Choroid plexus epithelial cell (primary cell): ENCODE measurements around the gene TMEFF1.

Experiments used
- DNase-seq: peaks from one replicate; pipeline ENCODE4 v3.0.0-alpha.2; 2010; ENCODE audit warnings: low read depth
- H3K4me3 ChIP-seq: 2 replicates; pipeline ENCODE4 v1.5.1; 2011; ENCODE audit warnings: low read depth, mild to moderate bottlenecking, control low read depth, low read length, moderate library complexity
- CTCF ChIP-seq: conservative IDR thresholded peaks from 2 replicates; pipeline ENCODE4 v1.5.1; 2011; ENCODE audit warnings: low read depth, mild to moderate bottlenecking, control low read depth, inconsistent platforms, low read length, moderate library complexity

TMEFF1 gene

GRCh38 chr9:100441911-100442361 is 31.0 kb upstream of the TMEFF1 start:
- H3K4me3 ChIP-seq = no peak overlapping the region
- DNase-seq = no peak
- TF ChIP-seq CTCF = no peak

DNA sequence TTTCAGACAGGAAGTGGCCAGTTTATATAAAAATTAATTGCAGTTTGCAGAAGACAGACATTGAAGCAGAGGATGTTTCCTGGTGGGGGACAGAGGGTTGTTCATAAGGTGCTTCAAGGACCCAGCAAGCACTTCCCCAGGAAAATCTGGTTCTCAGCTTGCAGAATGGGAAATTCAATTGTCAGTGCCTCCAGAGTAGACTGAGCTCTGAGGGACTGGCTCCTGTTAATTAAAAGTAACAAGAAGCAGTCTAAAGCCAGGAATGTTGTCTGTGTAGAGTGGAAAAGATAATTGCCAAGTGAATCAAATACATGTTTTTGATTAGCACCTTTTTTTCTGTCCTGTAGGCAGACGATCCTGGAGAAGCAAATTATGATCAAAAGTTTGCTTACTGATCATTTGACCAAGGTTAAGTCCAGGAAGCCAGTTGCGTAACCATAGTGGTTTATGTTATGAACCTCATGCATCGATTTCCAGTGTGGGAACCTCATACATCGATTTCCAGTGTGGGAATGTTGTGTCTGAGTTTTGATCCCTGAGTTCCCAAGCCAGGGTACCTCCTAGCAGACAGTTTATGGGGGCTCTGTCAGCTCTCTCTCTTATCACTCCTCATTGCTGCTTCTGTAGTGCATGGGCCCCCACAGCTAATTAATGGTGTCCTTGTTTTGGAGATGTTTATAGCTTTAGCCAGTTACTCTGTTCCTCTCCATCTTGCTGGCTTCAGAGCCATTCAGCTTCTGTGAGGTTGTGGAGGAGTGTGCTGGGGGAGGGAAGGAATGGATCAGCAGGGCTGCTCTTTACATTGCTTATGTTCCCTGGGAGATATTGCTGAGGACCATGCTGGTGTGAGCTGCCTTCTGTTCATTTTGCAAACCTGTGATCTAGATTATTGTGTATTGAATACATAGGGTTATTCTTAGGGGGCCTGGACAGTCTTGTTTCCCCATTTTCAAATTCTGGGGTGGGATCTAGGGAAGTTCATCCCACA is 28.9 kb upstream of the TMEFF1 start:
- TF ChIP-seq CTCF = no peak
- H3K4me3 ChIP-seq = no peak overlapping the region
- DNase-seq = peak; percentile 56

GRCh38 chr9:100445161-100445902 is 27.6 kb upstream of the TMEFF1 start:
- no peak for DNase-seq
- no peak overlapping the region for H3K4me3 ChIP-seq
- no peak for TF ChIP-seq CTCF

DNA sequence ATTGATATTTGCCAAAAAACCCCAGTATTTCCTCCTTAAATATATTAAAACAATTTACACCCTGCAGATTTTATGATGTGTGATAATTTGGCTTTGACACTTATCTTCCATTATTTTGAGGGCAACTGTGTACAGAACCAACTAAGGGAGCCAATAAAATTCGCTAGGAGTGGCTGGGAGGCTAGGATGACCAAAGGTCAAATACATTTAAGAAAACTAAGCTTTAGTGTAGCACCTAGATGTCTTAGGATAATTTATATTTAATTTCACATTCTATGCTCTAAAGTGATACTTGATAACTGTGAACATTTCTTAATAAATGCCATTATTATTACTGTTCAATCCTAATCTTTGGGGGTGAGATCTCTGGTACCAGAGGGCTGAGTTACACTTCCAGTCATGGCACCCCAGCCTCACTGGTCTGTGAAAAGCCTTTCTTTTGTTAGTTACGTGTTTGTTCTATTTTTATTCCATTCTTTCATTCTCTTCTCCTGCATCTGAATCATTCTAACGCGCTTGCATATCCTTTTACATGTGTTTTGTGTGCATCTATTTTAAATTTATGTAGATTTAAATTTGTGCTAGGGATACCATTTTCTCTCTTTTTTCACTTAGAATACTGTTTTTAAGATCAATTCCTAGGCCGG is 26.9 kb upstream of the TMEFF1 start:
- H3K4me3 ChIP-seq = no peak overlapping the region
- no peak for TF ChIP-seq CTCF
- no peak for DNase-seq

DNA sequence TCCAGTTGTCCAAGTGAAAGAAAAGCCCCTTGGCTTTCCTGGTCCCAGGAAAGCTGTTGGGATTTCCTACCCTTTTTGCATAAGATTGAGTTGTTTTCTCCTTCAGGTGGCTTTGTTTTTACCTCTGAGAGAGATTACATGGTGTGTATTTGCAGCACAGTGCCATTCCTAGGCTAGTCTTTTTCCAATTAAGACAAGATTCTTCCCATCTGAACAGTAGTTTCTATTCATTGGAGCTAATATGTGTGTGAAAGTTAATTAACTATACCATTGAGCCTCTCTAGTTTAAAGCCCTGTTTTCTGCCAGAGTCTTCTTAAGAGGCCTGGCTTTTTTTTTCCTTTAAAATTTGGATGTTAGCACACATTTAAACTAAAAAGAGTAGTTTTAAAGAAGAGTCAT is 25.9 kb upstream of the TMEFF1 start:
- no peak for DNase-seq
- no peak overlapping the region for H3K4me3 ChIP-seq
- no peak for TF ChIP-seq CTCF

GRCh38 chr9:100448266-100448665 is 24.7 kb upstream of the TMEFF1 start:
- H3K4me3 ChIP-seq = no peak overlapping the region
- no peak for TF ChIP-seq CTCF
- no peak for DNase-seq
